ENCODE measurements around the gene KSR1. TPM values are rescaled to one million over a fixed set of nuclear protein-coding genes. Genes with fewer than 3 reads are reported as not detected.
A peak's percentile ranks its signal among the peaks of the same experiment; 100 is the strongest.

Gene KSR1
- total RNA-seq, 2 donors from 2014 or later = 99.9 to 142 TPM

DNA sequence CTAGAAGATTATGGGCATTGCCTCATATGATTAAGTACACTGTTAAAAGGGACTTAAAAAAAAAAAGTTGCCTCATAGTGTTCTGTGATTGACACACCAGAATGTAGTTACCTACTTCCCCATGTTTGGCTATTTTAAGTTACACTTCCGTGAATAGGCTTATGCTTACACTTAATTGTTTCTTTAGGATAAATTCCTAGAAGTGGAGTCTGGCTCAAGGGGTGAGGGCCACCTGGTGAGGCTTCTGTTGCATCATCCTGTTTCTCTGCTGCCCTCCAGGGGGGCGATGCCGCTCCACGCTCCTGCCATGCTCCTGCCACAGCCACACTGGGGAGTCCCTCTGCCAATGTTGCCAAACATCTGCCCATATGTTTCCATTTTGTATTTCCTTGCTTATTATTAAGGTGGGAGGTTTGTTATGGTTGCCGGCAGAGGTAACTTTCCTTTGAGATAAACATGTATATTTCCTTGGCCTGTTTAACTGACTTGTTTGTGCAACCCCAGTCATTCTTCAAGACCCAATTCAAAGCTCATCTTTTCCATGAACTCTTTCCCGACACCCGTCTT lies 73.1 kb downstream of the KSR1 start:
- Histone ChIP-seq H3K9me3 (no peaks in the 10 kb centered on the region), H3K36me3 (replicated peaks in 1 of 2; ENCODE audit: insufficient read depth in 1 of 2, low read depth in 2 of 2) (no peaks in the 10 kb centered on the region), H3K4me1 (peaks cover 85% of the 10 kb centered on the region), H3K27ac (peak overlapping the region; percentile 81 to 89 (median 85)), H3K27me3 (no peaks in the 10 kb centered on the region), H3K4me3 (no peak overlapping the region)
- ATAC-seq = peak; percentile 80
- DNase-seq = peak; percentile 55 to 80 (median 73)
- intact Hi-C loops (cut with DNase I) = no loop called here
- 40% methylated on average over 7 of the region's 7 CpGs for WGBS, 2 donors
- no peak for TF ChIP-seq POLR2A (IDR thresholded peaks at IDR 0.05)
- TF ChIP-seq, protein P1, sequence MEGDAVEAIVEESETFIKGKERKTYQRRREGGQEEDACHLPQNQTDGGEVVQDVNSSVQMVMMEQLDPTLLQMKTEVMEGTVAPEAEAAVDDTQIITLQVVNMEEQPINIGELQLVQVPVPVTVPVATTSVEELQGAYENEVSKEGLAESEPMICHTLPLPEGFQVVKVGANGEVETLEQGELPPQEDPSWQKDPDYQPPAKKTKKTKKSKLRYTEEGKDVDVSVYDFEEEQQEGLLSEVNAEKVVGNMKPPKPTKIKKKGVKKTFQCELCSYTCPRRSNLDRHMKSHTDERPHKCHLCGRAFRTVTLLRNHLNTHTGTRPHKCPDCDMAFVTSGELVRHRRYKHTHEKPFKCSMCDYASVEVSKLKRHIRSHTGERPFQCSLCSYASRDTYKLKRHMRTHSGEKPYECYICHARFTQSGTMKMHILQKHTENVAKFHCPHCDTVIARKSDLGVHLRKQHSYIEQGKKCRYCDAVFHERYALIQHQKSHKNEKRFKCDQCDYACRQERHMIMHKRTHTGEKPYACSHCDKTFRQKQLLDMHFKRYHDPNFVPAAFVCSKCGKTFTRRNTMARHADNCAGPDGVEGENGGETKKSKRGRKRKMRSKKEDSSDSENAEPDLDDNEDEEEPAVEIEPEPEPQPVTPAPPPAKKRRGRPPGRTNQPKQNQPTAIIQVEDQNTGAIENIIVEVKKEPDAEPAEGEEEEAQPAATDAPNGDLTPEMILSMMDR (IDR thresholded peaks at IDR 0.05) = peak in 4 of 7 experiments; percentile 4 to 26 (median 10)

GRCh38 chr17:27530764-27531391 lies 74.6 kb downstream of the KSR1 start:
- Histone ChIP-seq H3K4me1 (peaks cover 86% of the 10 kb centered on the region), H3K9me3 (no peaks in the 10 kb centered on the region), H3K27ac (peak overlapping the region; percentile 75 to 89 (median 84)), H3K4me3 (no peak overlapping the region), H3K36me3 (replicated peaks in 1 of 2; ENCODE audit: insufficient read depth in 1 of 2, low read depth in 2 of 2) (no peaks in the 10 kb centered on the region), H3K27me3 (no peaks in the 10 kb centered on the region)
- intact Hi-C loops (cut with DNase I) = no loop called here
- peak in 3 of 4 donors; percentile 50 to 59 (median 53) for DNase-seq
- peak in 1 of 3 donors; percentile 17 for TF ChIP-seq POLR2A (IDR thresholded peaks at IDR 0.05)
- TF ChIP-seq, protein P1 (IDR thresholded peaks at IDR 0.05) = no peak
- ATAC-seq = peak; percentile 21
- WGBS, 2 donors = 35 to 38% methylated on average over 12 of the region's 12 CpGs

- no peaks in the 10 kb centered on the region for H3K9me3 ChIP-seq
- intact Hi-C loops (cut with DNase I) = no loop called here
- peak overlapping the region; percentile 75 to 89 (median 84) for H3K27ac ChIP-seq
- DNase-seq = no peak
- ATAC-seq = no peak
- no peaks in the 10 kb centered on the region for H3K36me3 ChIP-seq (replicated peaks in 1 of 2; ENCODE audit: insufficient read depth in 1 of 2, low read depth in 2 of 2)
- 63 to 76% methylated on average over 5 to 6 of the region's 6 CpGs for WGBS, 2 donors
- peaks cover 86% of the 10 kb centered on the region for H3K4me1 ChIP-seq
- no peaks in the 10 kb centered on the region for H3K27me3 ChIP-seq
- no peak overlapping the region for H3K4me3 ChIP-seq
- TF ChIP-seq POLR2A (IDR thresholded peaks at IDR 0.05) = no peak
- TF ChIP-seq, protein P1 (IDR thresholded peaks at IDR 0.05) = no peak
These were observed 75.3 kb downstream of the KSR1 start for GRCh38 chr17:27531469-27531961.

GRCh38 chr17:27532269-27533263 lies 76.3 kb downstream of the KSR1 start:
- Histone ChIP-seq H3K4me1 (peaks cover 90% of the 10 kb centered on the region), H3K4me3 (no peak overlapping the region), H3K27me3 (no peaks in the 10 kb centered on the region), H3K27ac (peak overlapping the region; percentile 75 to 89 (median 84)), H3K36me3 (replicated peaks in 1 of 2; ENCODE audit: insufficient read depth in 1 of 2, low read depth in 2 of 2) (no peaks in the 10 kb centered on the region), H3K9me3 (no peaks in the 10 kb centered on the region)
- WGBS, 2 donors = 49 to 53% methylated on average over 13 to 23 of the region's 23 CpGs
- intact Hi-C loops (cut with DNase I) = no loop called here
- ATAC-seq = peak; percentile 70
- TF ChIP-seq, protein P1 (IDR thresholded peaks at IDR 0.05) = no peak
- peak in 2 of 3 donors; percentile 63 to 78 for TF ChIP-seq POLR2A (IDR thresholded peaks at IDR 0.05)
- DNase-seq = peak; percentile 75 to 90 (median 81)
